AG04450 (cell line): Measurements from ENCODE around the gene CCDC51. TPM values are rescaled to one million over a fixed set of nuclear protein-coding genes. Genes with fewer than 3 reads are reported as not detected.

Experiments
- CTCF ChIA-PET: fragments of 300-600, 350-600 bp; formaldehyde crosslinking; extraction: SDS; loops from one replicate; lab custom pipeline; 2022; ENCODE audit warnings: antibody characterized with exemption, inconsistent platforms; lab: Charles Lee
- POLR2A ChIA-PET: fragments of 350-600 bp; formaldehyde crosslinking; extraction: SDS; loops from one replicate; lab custom pipeline; 2021; ENCODE audit warnings: antibody characterized with exemption, inconsistent platforms; lab: Yijun Ruan, JAX
- DNase-seq: peaks from one replicate; pipeline ENCODE4 v3.0.0-alpha.2; 2011; ENCODE audit warnings: low read depth, low spot score
- H3K27ac ChIP-seq: one replicate; pipeline ENCODE4 v1.5.1; 2012; ENCODE audit warnings: low read depth, low read length, control low read depth
- H3K27me3 ChIP-seq: one replicate; pipeline ENCODE4 v1.6.0; 2012; ENCODE audit warnings: low read length; ENCODE audit not compliant: control insufficient read depth, insufficient read depth
- H3K4me3 ChIP-seq: 2 replicates; pipeline ENCODE4 v1.5.1; 2011; ENCODE audit warnings: mild to moderate bottlenecking, low read depth, low read length, control low read depth
- H3K9me3 ChIP-seq: 2 replicates; pipeline ENCODE4 v1.5.1; 2012; ENCODE audit warnings: low read length; ENCODE audit not compliant: control insufficient read depth, insufficient read depth
- CTCF ChIP-seq: IDR thresholded peaks from 2 replicates; pipeline ENCODE4 v1.5.1; 2011; ENCODE audit warnings: low read depth, low read length, control low read depth, inconsistent platforms
- polyA plus RNA-seq: library from polyadenylated mRNA; depleted of rRNA; stranded (reverse); fragments of >200 nt; gene quantifications from 2 replicates; pipeline ENCODE4 v1.2.3, GENCODE V29; 2011

The CCDC51 gene
- polyA plus RNA-seq, 1 experiment = 9.5 TPM

- ChIA-PET CTCF (interaction anchor here (1.2 to 5.8 kb wide), 2 partner anchors 17 to 18 kb away, joined by 4 to 38 read pairs; no protein-coding TSS in a partner anchor), POLR2A (no interaction called here)
Measured at GRCh38 chr3:48417529-48418108, 22.3 kb downstream of the CCDC51 start.

GRCh38 chr3:48416546-48416945, 23.4 kb downstream of the CCDC51 start:
- TF ChIP-seq CTCF = no peak
- Histone ChIP-seq H3K9me3 (no peaks in the 10 kb centered on the region), H3K4me3 (no peak overlapping the region), H3K27ac (no peak overlapping the region), H3K27me3 (no peaks in the 10 kb centered on the region)
- ChIA-PET POLR2A (no interaction called here), CTCF (interaction anchor here (1.2 to 5.8 kb wide), 3 partner anchors 15 to 19 kb away, joined by 4 to 38 read pairs (median 7); no protein-coding TSS in a partner anchor)
- DNase-seq = no peak

More at GRCh38 chr3:48417529-48418108, 22.3 kb downstream of the CCDC51 start:
- DNase-seq = no peak
- no peaks in the 10 kb centered on the region for H3K27me3 ChIP-seq
- H3K4me3 ChIP-seq = no peak overlapping the region
- H3K9me3 ChIP-seq = no peaks in the 10 kb centered on the region
- H3K27ac ChIP-seq = no peak overlapping the region
- no peak for TF ChIP-seq CTCF

GRCh38 chr3:48416091-48416505, 23.8 kb downstream of the CCDC51 start:
- H3K4me3 ChIP-seq = no peak overlapping the region

GRCh38 chr3:48415251-48415953, 24.5 kb downstream of the CCDC51 start:
- no peaks in the 10 kb centered on the region for H3K27me3 ChIP-seq
- H3K4me3 ChIP-seq = no peak overlapping the region
- POLR2A ChIA-PET = no interaction called here
- TF ChIP-seq CTCF = no peak
- CTCF ChIA-PET = interaction anchor here (1.6 to 5.8 kb wide), 2 partner anchors 14 to 20 kb away, joined by 7 to 38 read pairs; no protein-coding TSS in a partner anchor
- DNase-seq = no peak
- H3K27ac ChIP-seq = no peak overlapping the region
- no peaks in the 10 kb centered on the region for H3K9me3 ChIP-seq

More at GRCh38 chr3:48416091-48416505, 23.8 kb downstream of the CCDC51 start:
- no peak overlapping the region for H3K27ac ChIP-seq
- no peaks in the 10 kb centered on the region for H3K9me3 ChIP-seq
- ChIA-PET CTCF (interaction anchor here (1.6 to 5.8 kb wide), 2 partner anchors 15 to 20 kb away, joined by 7 to 38 read pairs; no protein-coding TSS in a partner anchor), POLR2A (no interaction called here)
- no peak for DNase-seq
- no peaks in the 10 kb centered on the region for H3K27me3 ChIP-seq
- TF ChIP-seq CTCF = no peak
